ENCODE data around the gene ZNF248. TPM values are rescaled to one million over a fixed set of nuclear protein-coding genes. Genes with fewer than 3 reads are reported as not detected.

The ZNF248 gene
- total and polyA plus RNA-seq, 2 donors (not counting 1 experiment from before 2014, with no cell fraction given) = 6.9 to 10.9 TPM

GRCh38 chr10:37794305-37794976 lies 63.0 kb downstream of the ZNF248 start:
- H3K27me3 ChIP-seq (ENCODE audit: control insufficient read depth, insufficient read depth, low read length) = no peaks in the 10 kb centered on the region
- no peak overlapping the region for H3K4me2 ChIP-seq (ENCODE audit: extremely low read depth, insufficient read depth, low read length)
- no peaks in the 10 kb centered on the region for H3K9me3 ChIP-seq (ENCODE audit: control insufficient read depth, insufficient read depth, low read depth, low read length)
- no peaks in the 10 kb centered on the region for H3K79me2 ChIP-seq (ENCODE audit: control insufficient read depth, insufficient read depth, low read length)
- no peaks in the 10 kb centered on the region for H3K36me3 ChIP-seq (ENCODE audit: control insufficient read depth, insufficient read depth, low read length)
- no peak overlapping the region for H3K27ac ChIP-seq (ENCODE audit: insufficient read depth, low read length)
- no peaks in the 10 kb centered on the region for H4K20me1 ChIP-seq (ENCODE audit: control insufficient read depth, extremely low read depth, insufficient read depth, low read length)
- H3K9ac ChIP-seq (ENCODE audit: insufficient read depth, low read length) = no peak overlapping the region
- H3K4me1 ChIP-seq (ENCODE audit: control insufficient read depth, extremely low read depth, insufficient read depth, low read length) = no peaks in the 10 kb centered on the region
- no peak overlapping the region for H3K4me3 ChIP-seq (replicated peaks in 1 of 4; ENCODE audit: control extremely low read depth in 1 of 4, insufficient read depth in 1 of 4, low read depth in 3 of 4, low read length in 4 of 4)
- TF ChIP-seq CTCF (conservative IDR thresholded peaks at IDR 0.05 in 1 of 2, IDR thresholded peaks at IDR 0.05 in 1 of 2; ENCODE audit: low read depth in 1 of 2, low read length in 2 of 2) = no peak
- TF ChIP-seq EZH2 (IDR thresholded peaks at IDR 0.05; ENCODE audit: low read length, missing control alignments) = no peak
- DNase-seq (ENCODE audit: low read depth in 2 of 2) = no peak
- no peak overlapping the region for H2AFZ ChIP-seq (ENCODE audit: low read length)

- no peak overlapping the region for H2AFZ ChIP-seq (ENCODE audit: low read length)
These were observed 67.8 kb downstream of the ZNF248 start for GRCh38 chr10:37789590-37789989.

GRCh38 chr10:37784678-37785077 lies 72.7 kb downstream of the ZNF248 start:
- no peaks in the 10 kb centered on the region for H3K79me2 ChIP-seq (ENCODE audit: control insufficient read depth, insufficient read depth, low read length)
- no peak overlapping the region for H3K4me2 ChIP-seq (ENCODE audit: extremely low read depth, insufficient read depth, low read length)
- no peak overlapping the region for H3K27ac ChIP-seq (ENCODE audit: insufficient read depth, low read length)
- H3K9me3 ChIP-seq (ENCODE audit: control insufficient read depth, insufficient read depth, low read depth, low read length) = no peaks in the 10 kb centered on the region
- H4K20me1 ChIP-seq (ENCODE audit: control insufficient read depth, extremely low read depth, insufficient read depth, low read length) = no peaks in the 10 kb centered on the region
- H3K9ac ChIP-seq (ENCODE audit: insufficient read depth, low read length) = no peak overlapping the region
- no peaks in the 10 kb centered on the region for H3K27me3 ChIP-seq (ENCODE audit: control insufficient read depth, insufficient read depth, low read length)
- no peaks in the 10 kb centered on the region for H3K4me1 ChIP-seq (ENCODE audit: control insufficient read depth, extremely low read depth, insufficient read depth, low read length)
- H3K4me3 ChIP-seq (replicated peaks in 1 of 4; ENCODE audit: control extremely low read depth in 1 of 4, insufficient read depth in 1 of 4, low read depth in 3 of 4, low read length in 4 of 4) = no peak overlapping the region
- DNase-seq (ENCODE audit: low read depth in 2 of 2) = no peak
- H3K36me3 ChIP-seq (ENCODE audit: control insufficient read depth, insufficient read depth, low read length) = no peaks in the 10 kb centered on the region
- no peak overlapping the region for H2AFZ ChIP-seq (ENCODE audit: low read length)
- no peak for TF ChIP-seq CTCF (conservative IDR thresholded peaks at IDR 0.05 in 1 of 2, IDR thresholded peaks at IDR 0.05 in 1 of 2; ENCODE audit: low read depth in 1 of 2, low read length in 2 of 2)
- no peak for TF ChIP-seq EZH2 (IDR thresholded peaks at IDR 0.05; ENCODE audit: low read length, missing control alignments)

More at GRCh38 chr10:37789590-37789989, 67.8 kb downstream of the ZNF248 start:
- Histone ChIP-seq H3K79me2 (ENCODE audit: control insufficient read depth, insufficient read depth, low read length) (no peaks in the 10 kb centered on the region), H3K36me3 (ENCODE audit: control insufficient read depth, insufficient read depth, low read length) (no peaks in the 10 kb centered on the region), H3K4me3 (replicated peaks in 1 of 4; ENCODE audit: control extremely low read depth in 1 of 4, insufficient read depth in 1 of 4, low read depth in 3 of 4, low read length in 4 of 4) (no peak overlapping the region), H3K9ac (ENCODE audit: insufficient read depth, low read length) (no peak overlapping the region), H3K9me3 (ENCODE audit: control insufficient read depth, insufficient read depth, low read depth, low read length) (no peaks in the 10 kb centered on the region), H3K4me1 (ENCODE audit: control insufficient read depth, extremely low read depth, insufficient read depth, low read length) (no peaks in the 10 kb centered on the region), H4K20me1 (ENCODE audit: control insufficient read depth, extremely low read depth, insufficient read depth, low read length) (no peaks in the 10 kb centered on the region), H3K27me3 (ENCODE audit: control insufficient read depth, insufficient read depth, low read length) (no peaks in the 10 kb centered on the region), H3K4me2 (ENCODE audit: extremely low read depth, insufficient read depth, low read length) (no peak overlapping the region), H3K27ac (ENCODE audit: insufficient read depth, low read length) (no peak overlapping the region)
- TF ChIP-seq CTCF (conservative IDR thresholded peaks at IDR 0.05 in 1 of 2, IDR thresholded peaks at IDR 0.05 in 1 of 2; ENCODE audit: low read depth in 1 of 2, low read length in 2 of 2) (no peak), EZH2 (IDR thresholded peaks at IDR 0.05; ENCODE audit: low read length, missing control alignments) (no peak)
- no peak for DNase-seq (ENCODE audit: low read depth in 2 of 2)
